HepG2 (cell line): ENCODE results near the gene PSMD10. TPM values are rescaled to one million over a fixed set of nuclear protein-coding genes. Genes with fewer than 3 reads are reported as not detected.

Experiments
- ATM ChIP-seq: fragments of 450-650 bp; IDR thresholded peaks from 2 replicates; pipeline ENCODE4 v1.7.1; 2017; ENCODE audit warnings: mild to moderate bottlenecking, borderline replicate concordance
- BHLHE40 ChIP-seq: IDR thresholded peaks from 2 replicates; pipeline ENCODE4 v1.6.1; 2011; ENCODE audit warnings: low read length, improper control_type of control experiment
- CBX5 ChIP-seq: sonication (generic); formaldehyde crosslinking; IDR thresholded peaks from 2 replicates; pipeline ENCODE4 v1.4.0; 2020; ENCODE audit warnings: missing genetic modification reagents, borderline replicate concordance
- EHMT2 ChIP-seq: fragments of 200-600 bp; sonication (generic); IDR thresholded peaks from 2 replicates; pipeline ENCODE4 v1.7.0; 2017; ENCODE audit warnings: antibody characterized with exemption, low read depth, low read length, borderline replicate concordance
- HOXD1 ChIP-seq: sonication (generic); formaldehyde crosslinking; IDR thresholded peaks from 2 replicates; pipeline ENCODE4 v1.5.0; 2020; ENCODE audit warnings: missing genetic modification reagents
- KDM2A ChIP-seq: sonication (generic); formaldehyde crosslinking; IDR thresholded peaks from 2 replicates; pipeline ENCODE4 v1.4.0; 2020; ENCODE audit warnings: low read depth, missing genetic modification reagents, borderline replicate concordance
- KLF9 ChIP-seq: IDR thresholded peaks from 2 replicates; pipeline ENCODE4 v1.6.1; 2016; ENCODE audit warnings: low read depth
- MYNN ChIP-seq: sonication (generic); formaldehyde crosslinking; IDR thresholded peaks from 2 replicates; pipeline ENCODE4 v1.4.0; 2020; ENCODE audit warnings: mild to moderate bottlenecking, low read depth, missing genetic modification reagents
- SALL2 ChIP-seq: sonication (generic); formaldehyde crosslinking; IDR thresholded peaks from 2 replicates; pipeline ENCODE4 v1.8.1; 2023; ENCODE audit warnings: mild to moderate bottlenecking, missing genetic modification reagents, inconsistent platforms
- TBL1XR1 ChIP-seq: fragments of 150-350 bp; IDR thresholded peaks from 2 replicates; pipeline ENCODE4 v1.6.1; 2014; ENCODE audit warnings: borderline replicate concordance, low read length; ENCODE audit not compliant: partially characterized antibody
- TRIM24 ChIP-seq: sonication (generic); formaldehyde crosslinking; IDR thresholded peaks from 2 replicates; pipeline ENCODE4 v1.8.0; 2022; ENCODE audit warnings: mild to moderate bottlenecking, missing genetic modification reagents
- ZBTB20 ChIP-seq: sonication (generic); formaldehyde crosslinking; IDR thresholded peaks from 2 replicates; pipeline ENCODE4 v1.8.1; 2023; ENCODE audit warnings: missing genetic modification reagents, low read depth, mild to moderate bottlenecking, borderline replicate concordance
- ZC3H13 ChIP-seq: sonication (generic); formaldehyde crosslinking; IDR thresholded peaks from 2 replicates; pipeline ENCODE4 v1.8.1; 2023; ENCODE audit warnings: mild to moderate bottlenecking, missing genetic modification reagents, moderate library complexity
- ZNF24 ChIP-seq: fragments of 450-650 bp; IDR thresholded peaks from 2 replicates; pipeline ENCODE4 v1.6.1; 2017; ENCODE audit warnings: antibody characterized with exemption, mild to moderate bottlenecking
- ZNF317 ChIP-seq: sonication (generic); formaldehyde crosslinking; IDR thresholded peaks from 2 replicates; pipeline ENCODE4 v1.5.0; 2020; ENCODE audit warnings: mild to moderate bottlenecking, missing genetic modification reagents
- ZNF501 ChIP-seq: sonication (generic); formaldehyde crosslinking; IDR thresholded peaks from 2 replicates; pipeline ENCODE4 v1.5.1; 2020; ENCODE audit warnings: mild to moderate bottlenecking, moderate library complexity, missing genetic modification reagents
- ZNF614 ChIP-seq: IDR thresholded peaks from 2 replicates; pipeline ENCODE4 v1.6.1; 2018; ENCODE audit warnings: missing biosample characterization, missing genetic modification reagents, inconsistent platforms, borderline replicate concordance
- ZNF678 ChIP-seq: sonication (generic); formaldehyde crosslinking; IDR thresholded peaks from 2 replicates; pipeline ENCODE4 v1.4.0; 2020; ENCODE audit warnings: mild to moderate bottlenecking, missing genetic modification reagents
- ZNF75D ChIP-seq: sonication (generic); formaldehyde crosslinking; IDR thresholded peaks from 2 replicates; pipeline ENCODE4 v1.8.1; 2023; ENCODE audit warnings: missing genetic modification reagents, mild to moderate bottlenecking, borderline replicate concordance
- polyA plus RNA-seq, 8 experiments: library from polyadenylated mRNA; depleted of rRNA in 3 of 8; stranded (reverse) in 7 of 8; unstranded in 1 of 8; fragments of >200 nt; fragmentation: Illumina TruSeq in 4 of 8; extraction: Trizol in 4 of 8; gene quantifications; 2 replicates each; pipeline versions ENCODE4 v1.2.1 to v1.2.3, GENCODE V29; 2011 to 2016; ENCODE audit warnings: low read depth in 4 of 8, missing spikeins in 1 of 8, mixed read lengths in 1 of 8; ENCODE audit not compliant: insufficient read depth in 1 of 8
- total RNA-seq, 5 experiments: library from RNA; depleted of rRNA; stranded (reverse); fragments of >200 nt; fragmentation: Illumina TruSeq; extraction: Trizol; gene quantifications; 2 replicates each; pipeline ENCODE4 v1.2.3, GENCODE V29; 2016; ENCODE audit warnings: low read depth in 1 of 5
- TF ChIP-seq, protein P1 (sequence below): sonication (generic); formaldehyde crosslinking; IDR thresholded peaks from 2 replicates; pipeline ENCODE4 v1.4.0; 2020; ENCODE audit warnings: missing genetic modification reagents
- TF ChIP-seq, protein P2 (sequence below): sonication (generic); formaldehyde crosslinking; conservative IDR thresholded peaks from 2 replicates; pipeline ENCODE4 v1.4.0; 2020; ENCODE audit warnings: missing genetic modification reagents
- TF ChIP-seq, protein P3 (sequence below): fragments of 450-650 bp; IDR thresholded peaks from 2 replicates; pipeline ENCODE4 v1.6.1; 2016

The PSMD10 gene
- total and polyA plus RNA-seq, 2 of the 13 experiments (the other 11 are each of a cell fraction or from before 2014, with no cell fraction given) = 56.4 to 65.3 TPM

DNA sequence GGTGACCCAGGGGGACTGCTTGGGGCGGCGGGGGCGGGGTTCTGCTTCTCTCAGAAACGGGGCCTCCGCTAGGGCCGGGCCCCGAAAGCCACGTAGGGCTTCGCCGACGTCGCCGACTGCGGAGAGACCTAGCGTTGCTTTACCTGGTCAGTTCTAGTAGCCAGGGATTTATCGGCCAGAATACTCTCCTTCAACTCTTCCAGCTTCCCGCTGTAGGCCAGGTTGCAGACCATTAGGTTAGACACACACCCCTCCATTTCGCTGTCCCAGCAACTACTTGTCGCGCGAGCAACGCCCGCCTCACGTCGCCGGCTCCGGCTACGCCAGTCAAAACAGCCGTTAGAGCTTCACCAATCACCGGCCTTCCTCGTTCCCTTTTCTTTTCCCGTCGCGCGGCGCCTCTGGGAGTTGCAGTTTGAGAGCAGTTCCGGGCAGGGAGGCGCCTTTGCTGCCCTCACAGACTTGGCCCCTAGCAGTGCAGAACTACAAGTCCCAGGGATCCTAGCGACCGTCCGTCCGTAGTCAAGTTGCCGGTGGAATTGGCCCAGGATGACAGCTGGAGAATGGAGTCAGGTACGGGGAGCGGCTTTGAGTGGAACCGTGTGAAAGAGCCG lies at the start of gene PSMD10, which contains the start of gene ATG4A (continued):
- TF ChIP-seq KLF9 (CRISPR knock-in tag) = no peak
- peak; percentile 55; the same call in 1 of the 2 replicates for TF ChIP-seq ZNF501 (CRISPR knock-in tag)
- TF ChIP-seq TBL1XR1 = no peak
- TF ChIP-seq SALL2 (CRISPR knock-in tag) = no peak
- TF ChIP-seq ZNF75D (CRISPR knock-in tag) = no peak
- TF ChIP-seq BHLHE40 = no peak
- TF ChIP-seq ZNF678 (CRISPR knock-in tag) = no peak
- TF ChIP-seq, protein P1, sequence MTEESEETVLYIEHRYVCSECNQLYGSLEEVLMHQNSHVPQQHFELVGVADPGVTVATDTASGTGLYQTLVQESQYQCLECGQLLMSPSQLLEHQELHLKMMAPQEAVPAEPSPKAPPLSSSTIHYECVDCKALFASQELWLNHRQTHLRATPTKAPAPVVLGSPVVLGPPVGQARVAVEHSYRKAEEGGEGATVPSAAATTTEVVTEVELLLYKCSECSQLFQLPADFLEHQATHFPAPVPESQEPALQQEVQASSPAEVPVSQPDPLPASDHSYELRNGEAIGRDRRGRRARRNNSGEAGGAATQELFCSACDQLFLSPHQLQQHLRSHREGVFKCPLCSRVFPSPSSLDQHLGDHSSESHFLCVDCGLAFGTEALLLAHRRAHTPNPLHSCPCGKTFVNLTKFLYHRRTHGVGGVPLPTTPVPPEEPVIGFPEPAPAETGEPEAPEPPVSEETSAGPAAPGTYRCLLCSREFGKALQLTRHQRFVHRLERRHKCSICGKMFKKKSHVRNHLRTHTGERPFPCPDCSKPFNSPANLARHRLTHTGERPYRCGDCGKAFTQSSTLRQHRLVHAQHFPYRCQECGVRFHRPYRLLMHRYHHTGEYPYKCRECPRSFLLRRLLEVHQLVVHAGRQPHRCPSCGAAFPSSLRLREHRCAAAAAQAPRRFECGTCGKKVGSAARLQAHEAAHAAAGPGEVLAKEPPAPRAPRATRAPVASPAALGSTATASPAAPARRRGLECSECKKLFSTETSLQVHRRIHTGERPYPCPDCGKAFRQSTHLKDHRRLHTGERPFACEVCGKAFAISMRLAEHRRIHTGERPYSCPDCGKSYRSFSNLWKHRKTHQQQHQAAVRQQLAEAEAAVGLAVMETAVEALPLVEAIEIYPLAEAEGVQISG (CRISPR knock-in tag) = peak; percentile 66
- no peak for TF ChIP-seq MYNN (CRISPR knock-in tag)
- TF ChIP-seq ZNF614 (CRISPR knock-in tag) = no peak
- no peak for TF ChIP-seq ZNF317 (CRISPR knock-in tag)
- no peak for TF ChIP-seq TRIM24
- no peak for TF ChIP-seq ZC3H13
- no peak for TF ChIP-seq ATM
- no peak for TF ChIP-seq HOXD1 (CRISPR knock-in tag)
- TF ChIP-seq ZBTB20 (CRISPR knock-in tag) = no peak
- peak; percentile 41; the same call in 1 of the 2 replicates for TF ChIP-seq KDM2A
- TF ChIP-seq CBX5 = no peak
- TF ChIP-seq ZNF24 = no peak
- TF ChIP-seq, protein P2, sequence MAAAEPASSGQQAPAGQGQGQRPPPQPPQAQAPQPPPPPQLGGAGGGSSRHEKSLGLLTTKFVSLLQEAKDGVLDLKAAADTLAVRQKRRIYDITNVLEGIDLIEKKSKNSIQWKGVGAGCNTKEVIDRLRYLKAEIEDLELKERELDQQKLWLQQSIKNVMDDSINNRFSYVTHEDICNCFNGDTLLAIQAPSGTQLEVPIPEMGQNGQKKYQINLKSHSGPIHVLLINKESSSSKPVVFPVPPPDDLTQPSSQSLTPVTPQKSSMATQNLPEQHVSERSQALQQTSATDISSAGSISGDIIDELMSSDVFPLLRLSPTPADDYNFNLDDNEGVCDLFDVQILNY (CRISPR knock-in tag) = no peak
- no peak for TF ChIP-seq EHMT2
- TF ChIP-seq, protein P3, sequence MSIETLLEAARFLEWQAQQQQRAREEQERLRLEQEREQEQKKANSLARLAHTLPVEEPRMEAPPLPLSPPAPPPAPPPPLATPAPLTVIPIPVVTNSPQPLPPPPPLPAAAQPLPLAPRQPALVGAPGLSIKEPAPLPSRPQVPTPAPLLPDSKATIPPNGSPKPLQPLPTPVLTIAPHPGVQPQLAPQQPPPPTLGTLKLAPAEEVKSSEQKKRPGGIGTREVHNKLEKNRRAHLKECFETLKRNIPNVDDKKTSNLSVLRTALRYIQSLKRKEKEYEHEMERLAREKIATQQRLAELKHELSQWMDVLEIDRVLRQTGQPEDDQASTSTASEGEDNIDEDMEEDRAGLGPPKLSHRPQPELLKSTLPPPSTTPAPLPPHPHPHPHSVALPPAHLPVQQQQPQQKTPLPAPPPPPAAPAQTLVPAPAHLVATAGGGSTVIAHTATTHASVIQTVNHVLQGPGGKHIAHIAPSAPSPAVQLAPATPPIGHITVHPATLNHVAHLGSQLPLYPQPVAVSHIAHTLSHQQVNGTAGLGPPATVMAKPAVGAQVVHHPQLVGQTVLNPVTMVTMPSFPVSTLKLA = no peak
